Stimulated activated naive CD8-positive, alpha-beta T cell treated with anti-CD3 and anti-CD28 coated beads, Interleukin-15, amount 100 ng/mL, for 72 hours (primary cell): ENCODE data around the gene PRKN.

ENCODE experiments used
- ATAC-seq: fragments of 150-1000 bp; cut with Tn5 transposase; 2 replicates; pipeline ENCODE4 v1.10.0; 2021; ENCODE audit warnings: mild to moderate bottlenecking, moderate library complexity
- DNase-seq, 2 donors: peaks; one replicate each; pipeline ENCODE4 v3.0.0; 2021 to 2022
- H3K27ac Mint-ChIP-seq, 2 donors: one replicate each; pipeline ENCODE4 v1.8.0; 2022; ENCODE audit warnings: mild to moderate bottlenecking in 2 of 2, mixed read lengths in 2 of 2, moderate library complexity in 2 of 2
- H3K27me3 Mint-ChIP-seq: one replicate; pipeline ENCODE4 v1.8.0; 2022; ENCODE audit warnings: mixed read lengths
- H3K4me1 Mint-ChIP-seq: one replicate; pipeline ENCODE4 v1.8.0; 2022; ENCODE audit warnings: mild to moderate bottlenecking, mixed read lengths
- H3K4me3 Mint-ChIP-seq, 2 donors: one replicate each; pipeline ENCODE4 v1.8.0; 2022; ENCODE audit warnings: mild to moderate bottlenecking in 2 of 2, mixed read lengths in 2 of 2, moderate library complexity in 1 of 2
- H3K9me3 Mint-ChIP-seq, 2 donors: one replicate each; pipeline ENCODE4 v1.8.0; 2022; ENCODE audit warnings: mixed read lengths in 2 of 2

PRKN gene

DNA sequence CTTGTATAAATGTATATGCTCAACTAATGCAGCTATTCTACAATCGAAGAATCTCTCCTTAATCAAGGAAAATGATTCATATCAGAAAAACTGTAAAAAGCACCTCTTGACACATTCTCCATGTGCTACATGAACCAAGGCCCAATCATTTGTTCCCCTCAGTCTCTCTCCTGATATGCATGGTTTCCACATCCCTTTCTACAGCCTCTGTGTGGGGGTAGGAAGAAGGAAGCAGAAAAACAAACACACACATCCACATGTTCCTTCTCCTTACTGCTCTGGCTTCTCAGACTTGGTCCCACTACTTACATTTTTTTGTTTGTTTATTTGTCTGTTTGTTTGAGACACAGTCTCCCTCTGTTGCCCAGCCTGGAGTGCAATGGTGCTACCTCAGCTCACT, 510.5 kb downstream of the PRKN start:
- Mint-ChIP-seq H3K4me1 (no peaks in the 10 kb centered on the region), H3K27me3 (no peaks in the 10 kb centered on the region), H3K4me3 (no peak overlapping the region), H3K9me3 (peaks cover 0 to 6% of the 10 kb centered on the region in 2 donors), H3K27ac (no peak overlapping the region)
- ATAC-seq (no peak), DNase-seq (no peak)

DNA sequence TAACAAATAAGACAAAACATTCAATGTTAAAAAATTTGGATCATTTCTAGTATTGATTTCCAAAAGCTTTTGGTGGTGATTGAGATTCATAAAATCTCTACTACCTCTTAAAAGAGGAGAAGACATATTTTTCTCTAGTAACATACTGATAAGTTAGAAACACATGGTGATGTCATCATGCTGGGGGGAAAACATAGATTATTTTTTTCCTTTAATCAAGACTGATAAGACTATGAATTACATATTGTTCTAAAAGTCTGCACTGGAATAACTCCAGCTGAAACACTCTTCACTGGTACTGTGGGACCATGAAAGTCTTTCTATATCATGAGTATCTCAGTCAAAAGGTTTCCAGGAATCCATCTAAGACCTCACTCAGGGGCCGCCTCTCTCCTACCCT, 515.8 kb downstream of the PRKN start:
- H3K4me1 Mint-ChIP-seq: no peaks in the 10 kb centered on the region
- no peak for ATAC-seq

GRCh38 chr6:162211022-162211421, 516.5 kb downstream of the PRKN start:
- no peaks in the 10 kb centered on the region for H3K4me1 Mint-ChIP-seq
- H3K9me3 Mint-ChIP-seq: peaks cover 6 to 8% of the 10 kb centered on the region in 2 donors
- DNase-seq (no peak), ATAC-seq (no peak)
- H3K27me3 Mint-ChIP-seq: no peaks in the 10 kb centered on the region
- no peak overlapping the region for H3K27ac Mint-ChIP-seq
- no peak overlapping the region for H3K4me3 Mint-ChIP-seq

More for the DNA sequence above, 515.8 kb downstream of the PRKN start:
- Mint-ChIP-seq H3K4me3 (no peak overlapping the region), H3K9me3 (peaks cover 6 to 8% of the 10 kb centered on the region in 2 donors), H3K27me3 (no peaks in the 10 kb centered on the region), H3K27ac (no peak overlapping the region)
- DNase-seq: no peak

DNA sequence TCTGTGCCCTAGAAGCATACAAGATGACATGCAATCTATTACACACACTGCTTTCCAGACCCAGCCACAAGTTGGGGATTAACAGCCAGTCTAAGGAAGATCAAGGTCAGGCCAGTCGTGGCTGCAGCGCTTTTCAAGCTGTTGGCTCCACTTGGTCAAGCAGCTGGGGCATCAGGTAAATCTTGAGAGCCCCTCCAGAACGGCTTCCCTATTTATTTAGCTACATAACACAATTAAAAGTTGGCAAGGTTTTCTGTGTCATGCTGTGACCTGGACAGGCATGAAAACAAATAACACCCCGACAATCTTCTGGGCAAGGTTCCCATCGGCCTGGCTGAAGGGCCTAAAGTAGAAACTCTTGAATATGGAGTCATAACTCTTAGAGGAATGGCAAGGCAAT, 524.3 kb downstream of the PRKN start:
- no peak overlapping the region for H3K4me3 Mint-ChIP-seq
- H3K27ac Mint-ChIP-seq: no peak overlapping the region
- peaks cover 0 to 4% of the 10 kb centered on the region in 2 donors for H3K9me3 Mint-ChIP-seq
- no peaks in the 10 kb centered on the region for H3K27me3 Mint-ChIP-seq
- no peak for DNase-seq
- no peaks in the 10 kb centered on the region for H3K4me1 Mint-ChIP-seq
- no peak for ATAC-seq

- no peak overlapping the region for H3K27ac Mint-ChIP-seq
- no peak overlapping the region for H3K4me3 Mint-ChIP-seq
- DNase-seq (no peak), ATAC-seq (no peak)
- H3K4me1 Mint-ChIP-seq: no peaks in the 10 kb centered on the region
- H3K9me3 Mint-ChIP-seq: no peaks in the 10 kb centered on the region
- H3K27me3 Mint-ChIP-seq: no peaks in the 10 kb centered on the region
These were observed 526.4 kb downstream of the PRKN start for GRCh38 chr6:162200945-162201690.

- ATAC-seq (no peak), DNase-seq (no peak)
- Mint-ChIP-seq H3K27ac (no peak overlapping the region), H3K9me3 (no peaks in the 10 kb centered on the region), H3K4me3 (no peak overlapping the region), H3K27me3 (no peaks in the 10 kb centered on the region), H3K4me1 (no peaks in the 10 kb centered on the region)
These were observed 527.5 kb downstream of the PRKN start for GRCh38 chr6:162200041-162200440.

DNA sequence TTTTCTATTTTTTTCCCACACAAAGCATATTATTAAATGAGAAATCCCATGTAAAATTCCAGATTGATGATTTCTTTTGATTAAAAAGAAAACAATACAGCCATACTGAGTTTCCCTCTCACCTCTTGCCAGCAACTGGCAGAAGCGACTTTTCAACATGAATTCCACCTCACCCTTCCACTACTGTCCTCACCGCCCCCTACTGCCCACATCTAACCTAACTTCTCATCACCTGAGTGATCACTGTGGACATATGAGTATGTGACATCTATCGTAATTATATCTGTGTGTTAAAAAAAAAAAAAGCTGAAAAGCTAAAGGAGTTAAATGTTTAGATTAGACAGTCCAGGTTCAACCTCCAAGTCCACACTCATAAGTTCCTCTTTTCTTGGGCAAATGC, 528.6 kb downstream of the PRKN start:
- Mint-ChIP-seq H3K27ac (no peak overlapping the region), H3K4me3 (no peak overlapping the region), H3K9me3 (no peaks in the 10 kb centered on the region), H3K27me3 (no peaks in the 10 kb centered on the region), H3K4me1 (no peaks in the 10 kb centered on the region)
- no peak for DNase-seq
- ATAC-seq: no peak

GRCh38 chr6:162198076-162198475, 529.5 kb downstream of the PRKN start:
- Mint-ChIP-seq H3K4me1 (no peaks in the 10 kb centered on the region), H3K9me3 (no peaks in the 10 kb centered on the region), H3K27me3 (no peaks in the 10 kb centered on the region), H3K4me3 (no peak overlapping the region), H3K27ac (no peak overlapping the region)
- ATAC-seq (no peak), DNase-seq (no peak)

DNA sequence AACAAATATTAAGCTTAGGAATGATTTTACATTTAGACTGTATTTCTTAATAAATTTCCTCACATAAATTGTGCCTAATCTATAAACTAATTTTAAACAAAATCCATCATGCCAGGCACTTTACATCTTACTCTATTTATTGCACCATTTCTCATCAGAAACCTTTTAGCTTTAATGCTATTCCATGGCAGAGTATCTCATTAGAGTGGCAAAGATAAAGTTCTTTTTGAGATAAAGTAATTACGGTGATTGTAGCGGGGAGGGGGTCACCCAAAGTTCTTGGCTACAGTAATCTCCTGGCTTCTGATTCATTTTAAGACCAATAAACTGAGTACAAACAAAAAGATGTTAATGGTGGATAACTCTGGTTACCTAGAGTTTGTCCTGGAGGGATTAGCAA, 532.1 kb downstream of the PRKN start:
- no peak for ATAC-seq
- H3K9me3 Mint-ChIP-seq: peaks cover 0 to 6% of the 10 kb centered on the region in 2 donors
- H3K27ac Mint-ChIP-seq: no peak overlapping the region
- DNase-seq: no peak
- no peaks in the 10 kb centered on the region for H3K4me1 Mint-ChIP-seq
- no peak overlapping the region for H3K4me3 Mint-ChIP-seq
- no peaks in the 10 kb centered on the region for H3K27me3 Mint-ChIP-seq

DNA sequence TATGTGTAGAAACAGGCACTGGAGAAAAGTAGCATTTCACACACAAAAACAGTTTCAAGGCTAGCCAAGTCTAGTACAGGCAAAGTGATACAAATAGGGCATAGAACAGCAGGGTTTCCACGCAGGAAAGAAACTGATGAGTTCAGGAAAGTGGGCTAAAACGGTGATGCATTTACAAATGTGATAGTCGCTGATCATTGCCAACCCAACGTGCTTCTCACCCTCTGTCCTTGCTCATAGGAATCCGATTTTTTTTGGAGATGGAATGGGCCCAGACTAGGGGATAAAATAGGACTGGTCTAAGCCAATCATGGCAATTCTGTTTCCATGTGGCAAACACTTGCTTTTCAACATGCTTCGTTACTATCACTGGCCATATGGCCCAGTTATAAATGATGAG, 536.6 kb downstream of the PRKN start:
- H3K4me1 Mint-ChIP-seq: no peaks in the 10 kb centered on the region
- no peak overlapping the region for H3K4me3 Mint-ChIP-seq
- no peaks in the 10 kb centered on the region for H3K27me3 Mint-ChIP-seq
- no peak overlapping the region for H3K27ac Mint-ChIP-seq
- DNase-seq (no peak), ATAC-seq (no peak)
- H3K9me3 Mint-ChIP-seq: peaks cover 0 to 17% of the 10 kb centered on the region in 2 donors

- Mint-ChIP-seq H3K27ac (no peak overlapping the region), H3K4me1 (no peaks in the 10 kb centered on the region), H3K9me3 (peaks cover 0 to 17% of the 10 kb centered on the region in 2 donors), H3K27me3 (no peaks in the 10 kb centered on the region), H3K4me3 (no peak overlapping the region)
- ATAC-seq (no peak), DNase-seq (no peak)
These were observed 540.2 kb downstream of the PRKN start for GRCh38 chr6:162187168-162187935.

- H3K4me1 Mint-ChIP-seq: peaks cover 11% of the 10 kb centered on the region
- ATAC-seq: no peak
- no peak for DNase-seq
These were observed 543.1 kb downstream of the PRKN start for GRCh38 chr6:162184465-162184864.

DNA sequence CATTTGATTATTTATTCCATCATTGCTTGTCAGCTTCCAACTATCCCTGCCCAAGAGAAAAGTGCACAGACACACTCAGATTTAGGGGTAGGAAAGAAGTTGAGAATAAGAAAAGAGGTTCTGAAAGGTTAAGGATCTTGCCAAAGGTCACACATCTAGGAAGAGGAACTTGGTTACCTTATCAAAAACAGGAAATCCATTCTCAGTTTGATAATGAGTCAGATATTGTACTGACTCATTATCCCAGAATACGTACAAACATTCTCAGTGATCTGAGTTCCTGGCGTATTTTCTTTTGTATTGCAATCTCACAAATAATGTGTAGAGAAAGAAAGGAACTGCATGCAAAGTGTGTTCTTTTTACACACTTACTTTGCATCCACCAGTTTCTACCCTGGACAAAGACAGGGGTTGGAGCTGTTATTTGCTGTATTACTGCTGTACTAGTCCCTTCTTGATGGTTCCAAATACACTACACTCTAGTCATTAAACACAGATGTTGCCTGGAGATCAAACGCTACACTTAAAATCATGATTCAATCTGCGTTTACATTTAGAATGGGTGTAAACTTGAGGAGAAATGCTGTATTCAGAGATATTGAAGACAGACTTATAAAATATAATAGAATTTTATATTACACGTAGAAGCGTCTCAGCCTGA, 545.7 kb downstream of the PRKN start:
- DNase-seq (no peak), ATAC-seq (no peak)
- peaks cover 11% of the 10 kb centered on the region for H3K4me1 Mint-ChIP-seq
- no peaks in the 10 kb centered on the region for H3K9me3 Mint-ChIP-seq
- no peak overlapping the region for H3K27ac Mint-ChIP-seq
- no peak overlapping the region for H3K4me3 Mint-ChIP-seq
- H3K27me3 Mint-ChIP-seq: no peaks in the 10 kb centered on the region

More at GRCh38 chr6:162184465-162184864, 543.1 kb downstream of the PRKN start:
- Mint-ChIP-seq H3K9me3 (peaks cover 0 to 7% of the 10 kb centered on the region in 2 donors), H3K4me3 (no peak overlapping the region), H3K27me3 (no peaks in the 10 kb centered on the region), H3K27ac (peak overlapping the region in 1 of 2 donors; percentile 31)

- no peak overlapping the region for H3K27ac Mint-ChIP-seq
- no peaks in the 10 kb centered on the region for H3K27me3 Mint-ChIP-seq
- DNase-seq (no peak), ATAC-seq (no peak)
- H3K4me3 Mint-ChIP-seq: no peak overlapping the region
- peaks cover 11% of the 10 kb centered on the region for H3K4me1 Mint-ChIP-seq
- no peaks in the 10 kb centered on the region for H3K9me3 Mint-ChIP-seq
These were observed 546.5 kb downstream of the PRKN start for GRCh38 chr6:162181111-162181510.

- Mint-ChIP-seq H3K27ac (peak overlapping the region in 1 of 2 donors; percentile 19), H3K9me3 (no peaks in the 10 kb centered on the region), H3K4me3 (no peak overlapping the region), H3K4me1 (peaks cover 11% of the 10 kb centered on the region), H3K27me3 (no peaks in the 10 kb centered on the region)
- DNase-seq: no peak
- no peak for ATAC-seq
These were observed 548.2 kb downstream of the PRKN start for GRCh38 chr6:162179196-162179951.
